Mesendoderm (in vitro differentiated cells): ENCODE data around the gene IGF1R.
A peak's percentile ranks its signal among the peaks of the same experiment; 100 is the strongest.

Experiments
- DNase-seq: peaks from one replicate; pipeline ENCODE4 v3.0.0; 2013
- H2AK5ac ChIP-seq: 2 replicates; pipeline ENCODE4 v1.6.1; 2013; ENCODE audit warnings: low read length, inconsistent platforms
- H2BK120ac ChIP-seq: 2 replicates; pipeline ENCODE4 v1.6.1; 2013; ENCODE audit warnings: low read depth, mild to moderate bottlenecking, low read length, moderate library complexity, mixed read lengths
- H2BK15ac ChIP-seq: replicated peaks from 2 replicates; pipeline ENCODE4 v1.6.1; 2013; ENCODE audit warnings: low read depth, mild to moderate bottlenecking, moderate library complexity
- H2BK5ac ChIP-seq: 2 replicates; pipeline ENCODE4 v1.6.1; 2013; ENCODE audit warnings: low read length, inconsistent platforms
- H3K18ac ChIP-seq: 2 replicates; pipeline ENCODE4 v1.6.1; 2013; ENCODE audit warnings: mild to moderate bottlenecking, low read length, mixed read lengths
- H3K23ac ChIP-seq: one replicate; pipeline ENCODE4 v1.6.1; 2013; ENCODE audit warnings: low read length
- H3K27ac ChIP-seq: 2 replicates; pipeline ENCODE4 v1.5.1; 2013; ENCODE audit warnings: low read depth, mild to moderate bottlenecking, inconsistent platforms, low read length, moderate library complexity
- H3K27me3 ChIP-seq: 2 replicates; pipeline ENCODE4 v1.6.1; 2013; ENCODE audit warnings: low read length, control low read depth, mild to moderate bottlenecking, inconsistent platforms; ENCODE audit not compliant: insufficient read depth, poor library complexity
- H3K36me3 ChIP-seq: 2 replicates; pipeline ENCODE4 v1.6.1; 2013; ENCODE audit warnings: low read length, inconsistent platforms; ENCODE audit not compliant: control insufficient read depth, insufficient read depth
- H3K4ac ChIP-seq: one replicate; pipeline ENCODE4 v1.6.1; 2013; ENCODE audit warnings: low read depth, mild to moderate bottlenecking, low read length, moderate library complexity
- H3K4me1 ChIP-seq: 2 replicates; pipeline ENCODE4 v1.6.1; 2013; ENCODE audit warnings: low read depth, low read length, inconsistent platforms; ENCODE audit not compliant: control insufficient read depth
- H3K4me2 ChIP-seq: 2 replicates; pipeline ENCODE4 v1.6.1; 2013; ENCODE audit warnings: low read length
- H3K4me3 ChIP-seq: 2 replicates; pipeline ENCODE4 v1.5.1; 2013; ENCODE audit warnings: mild to moderate bottlenecking, low read length
- H3K56ac ChIP-seq: one replicate; pipeline ENCODE4 v1.6.1; 2013; ENCODE audit warnings: low read length
- H3K79me1 ChIP-seq: 2 replicates; pipeline ENCODE4 v1.6.1; 2013; ENCODE audit warnings: low read length, inconsistent platforms
- H3K79me2 ChIP-seq: 2 replicates; pipeline ENCODE4 v1.6.1; 2013; ENCODE audit warnings: mild to moderate bottlenecking, low read length; ENCODE audit not compliant: control insufficient read depth, insufficient read depth
- H3K9ac ChIP-seq: 2 replicates; pipeline ENCODE4 v1.6.1; 2013; ENCODE audit warnings: low read length, inconsistent platforms
- H4K5ac ChIP-seq: one replicate; pipeline ENCODE4 v1.6.1; 2013; ENCODE audit warnings: low read length
- H4K8ac ChIP-seq: one replicate; pipeline ENCODE4 v1.6.1; 2013; ENCODE audit warnings: low read depth, mild to moderate bottlenecking, control low read depth, low read length, moderate library complexity
- WGBS: extraction: QIAGEN DNeasy Blood & Tissue Kit; methylation state at CpG from one replicate; pipeline ENCODE4 v1.1.7; 2013; ENCODE audit warnings: low lambda C conversion rate, missing lambda C conversion rate; ENCODE audit not compliant: insufficient coverage; ENCODE audit errors: extremely low coverage; 5-methylcytosine and 5-hydroxymethylcytosine counted together

The IGF1R gene

DNA sequence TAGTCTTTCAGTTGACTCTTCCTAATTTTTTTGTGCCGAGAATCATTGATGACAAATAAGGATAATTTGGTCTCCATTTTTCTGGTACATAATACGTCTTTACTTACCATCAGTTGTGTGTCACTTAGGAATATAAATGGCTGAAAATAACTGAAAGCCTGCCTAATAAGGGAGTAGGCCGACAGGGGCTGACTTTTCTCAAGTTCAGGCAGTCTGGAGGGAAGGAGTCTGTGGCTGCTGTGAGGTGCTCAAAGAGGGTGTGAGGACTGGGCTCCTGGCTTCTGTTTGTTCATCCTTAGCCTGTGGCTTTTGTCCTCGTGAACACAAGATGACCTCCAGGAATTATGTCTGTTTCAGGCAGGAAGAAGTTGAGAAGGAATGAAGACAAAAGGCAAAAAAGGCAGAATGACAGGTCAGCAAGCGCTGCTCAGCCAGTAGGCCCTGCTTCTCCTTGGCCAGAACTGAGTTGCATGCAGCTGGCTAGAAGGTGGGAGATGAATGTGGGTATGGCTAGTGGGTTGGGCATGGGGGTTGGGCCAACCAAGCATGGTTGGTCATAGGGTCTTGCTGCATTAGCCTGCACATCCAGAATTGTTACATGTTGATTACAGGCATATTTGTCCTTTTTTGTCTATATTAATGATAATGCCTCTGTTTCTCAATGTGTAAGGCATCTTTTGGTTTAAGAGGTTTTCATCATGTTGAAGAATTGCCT, 29.2 kb downstream of the IGF1R start:
- Histone ChIP-seq H3K4me2 (no peak overlapping the region), H3K27me3 (no peaks in the 10 kb centered on the region), H3K4me1 (peaks cover 6% of the 10 kb centered on the region), H2BK120ac (no peak overlapping the region), H4K5ac (no peak overlapping the region), H3K4ac (no peak overlapping the region), H3K79me2 (peaks cover 82% of the 10 kb centered on the region), H3K18ac (no peak overlapping the region), H2AK5ac (no peak overlapping the region), H3K79me1 (peaks cover 28% of the 10 kb centered on the region), H3K23ac (no peak overlapping the region), H3K4me3 (no peak overlapping the region), H3K9ac (no peak overlapping the region), H2BK15ac (no peak overlapping the region), H3K56ac (no peak overlapping the region), H2BK5ac (no peak overlapping the region), H3K27ac (no peak overlapping the region), H3K36me3 (no peaks in the 10 kb centered on the region), H4K8ac (no peak overlapping the region)
- whole genome bisulfite sequencing = no CpG with 5 or more reads among the region's 5 CpGs
- DNase-seq = no peak

DNA sequence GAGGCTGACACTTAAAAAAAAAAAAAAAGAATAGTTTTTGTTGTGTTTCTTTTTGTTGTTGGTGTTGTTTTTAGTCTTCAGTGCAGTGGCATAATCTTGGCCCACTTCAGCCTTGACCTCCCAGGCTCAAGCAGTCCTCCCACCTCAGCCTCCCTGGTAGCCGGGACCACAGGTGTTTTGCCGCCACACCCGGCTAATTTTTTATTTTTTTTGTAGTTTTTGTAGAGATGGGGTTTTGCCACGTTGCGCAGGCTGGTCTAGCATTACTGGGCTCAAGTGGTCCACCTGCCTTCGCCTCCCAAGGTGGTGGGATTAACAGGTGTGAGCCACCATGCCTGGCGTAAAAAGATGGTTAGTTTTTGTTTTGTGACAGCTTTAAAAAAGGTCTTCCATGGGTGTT, 30.1 kb downstream of the IGF1R start:
- H3K4ac ChIP-seq = no peak overlapping the region
- no peak overlapping the region for H4K8ac ChIP-seq
- no peak overlapping the region for H3K23ac ChIP-seq
- no peak overlapping the region for H3K9ac ChIP-seq
- H3K56ac ChIP-seq = no peak overlapping the region
- WGBS = no CpG with 5 or more reads among the region's 7 CpGs
- no peak overlapping the region for H3K4me2 ChIP-seq
- H4K5ac ChIP-seq = no peak overlapping the region
- H2BK5ac ChIP-seq = no peak overlapping the region
- no peak overlapping the region for H3K27ac ChIP-seq
- H2BK15ac ChIP-seq = no peak overlapping the region
- H3K79me1 ChIP-seq = peaks cover 26% of the 10 kb centered on the region
- peaks cover 7% of the 10 kb centered on the region for H3K4me1 ChIP-seq
- peaks cover 81% of the 10 kb centered on the region for H3K79me2 ChIP-seq
- no peak overlapping the region for H2BK120ac ChIP-seq
- DNase-seq = no peak
- H3K4me3 ChIP-seq = no peak overlapping the region
- H3K18ac ChIP-seq = no peak overlapping the region
- H2AK5ac ChIP-seq = no peak overlapping the region
- no peaks in the 10 kb centered on the region for H3K27me3 ChIP-seq
- H3K36me3 ChIP-seq = no peaks in the 10 kb centered on the region

DNA sequence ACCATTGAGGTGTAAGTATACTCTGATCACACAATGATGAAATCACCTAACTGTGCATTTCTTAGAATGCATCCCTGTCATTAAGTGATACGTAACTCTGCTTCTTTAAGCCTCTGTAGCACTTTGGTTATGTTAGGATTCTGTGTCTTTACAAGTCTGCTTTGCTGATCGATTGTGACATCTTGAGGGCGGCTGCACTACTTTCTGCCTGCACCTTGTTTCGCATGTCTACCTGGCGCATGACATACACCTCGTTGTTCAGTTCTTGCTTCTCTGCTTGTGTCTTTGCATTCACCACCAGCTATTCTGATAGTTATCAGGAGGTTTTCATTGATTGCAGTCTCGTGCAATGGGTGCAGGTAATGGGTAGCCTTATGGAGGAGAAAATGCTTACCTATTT, 32.7 kb downstream of the IGF1R start:
- no peaks in the 10 kb centered on the region for H3K27me3 ChIP-seq
- H3K4me2 ChIP-seq = no peak overlapping the region
- no peak overlapping the region for H3K9ac ChIP-seq
- H3K18ac ChIP-seq = no peak overlapping the region
- no peak overlapping the region for H2BK120ac ChIP-seq
- H4K8ac ChIP-seq = no peak overlapping the region
- no peak overlapping the region for H3K4me3 ChIP-seq
- no peak overlapping the region for H4K5ac ChIP-seq
- peaks cover 10% of the 10 kb centered on the region for H3K4me1 ChIP-seq
- no CpG with 5 or more reads among the region's 7 CpGs for WGBS
- no peaks in the 10 kb centered on the region for H3K36me3 ChIP-seq
- DNase-seq = no peak
- H3K56ac ChIP-seq = no peak overlapping the region
- no peak overlapping the region for H2BK15ac ChIP-seq
- H3K79me1 ChIP-seq = peaks cover 32% of the 10 kb centered on the region
- no peak overlapping the region for H2BK5ac ChIP-seq
- H3K27ac ChIP-seq = no peak overlapping the region
- H3K79me2 ChIP-seq = peaks cover 86% of the 10 kb centered on the region
- H2AK5ac ChIP-seq = no peak overlapping the region
- H3K23ac ChIP-seq = no peak overlapping the region
- no peak overlapping the region for H3K4ac ChIP-seq

DNA sequence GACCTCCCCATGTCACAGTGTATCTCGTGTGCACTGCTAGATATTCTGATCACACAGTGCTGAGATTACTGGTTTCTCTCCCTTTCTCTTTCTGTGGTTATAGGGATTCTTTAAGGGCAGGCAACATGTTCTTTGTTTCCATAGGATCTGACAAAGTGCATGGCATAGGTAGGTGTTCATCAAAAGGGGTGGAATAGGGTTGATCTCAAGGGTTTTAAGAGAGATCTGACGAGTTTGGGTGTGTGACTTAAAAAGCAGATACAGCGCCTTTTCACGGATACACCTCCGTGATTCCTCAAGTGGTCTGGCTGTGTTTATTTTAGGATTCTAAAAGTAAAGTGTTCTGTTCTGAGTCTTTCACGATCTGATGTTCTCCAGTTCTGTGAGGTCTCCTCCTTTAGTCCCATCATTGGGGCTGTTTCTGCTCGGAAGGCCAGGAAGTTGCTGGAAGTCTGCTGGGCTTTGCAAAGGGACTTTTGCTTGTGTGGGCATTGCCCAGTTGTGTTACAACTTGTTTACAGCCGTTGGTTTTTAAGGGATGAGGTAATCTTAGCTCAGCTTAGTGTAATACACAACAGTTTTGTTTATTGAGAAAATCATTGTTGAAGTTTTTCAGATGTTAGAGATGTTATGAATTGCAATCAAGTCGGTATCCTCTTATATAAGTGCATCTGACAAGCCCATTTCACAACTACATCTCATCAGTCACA, 34.8 kb downstream of the IGF1R start:
- H3K27ac ChIP-seq = no peak overlapping the region
- H2BK15ac ChIP-seq = no peak overlapping the region
- H3K79me1 ChIP-seq = peaks cover 37% of the 10 kb centered on the region
- no peak overlapping the region for H3K4ac ChIP-seq
- H3K9ac ChIP-seq = no peak overlapping the region
- H3K56ac ChIP-seq = no peak overlapping the region
- no peak overlapping the region for H3K23ac ChIP-seq
- DNase-seq = no peak
- no peak overlapping the region for H2AK5ac ChIP-seq
- no peak overlapping the region for H4K8ac ChIP-seq
- H3K4me1 ChIP-seq = peaks cover 16% of the 10 kb centered on the region
- no peak overlapping the region for H4K5ac ChIP-seq
- WGBS = no CpG with 5 or more reads among the region's 9 CpGs
- H3K27me3 ChIP-seq = no peaks in the 10 kb centered on the region
- H2BK120ac ChIP-seq = no peak overlapping the region
- peak overlapping the region; percentile 43 for H3K18ac ChIP-seq
- H3K79me2 ChIP-seq = peaks cover 92% of the 10 kb centered on the region
- H3K36me3 ChIP-seq = no peaks in the 10 kb centered on the region
- no peak overlapping the region for H2BK5ac ChIP-seq
- H3K4me3 ChIP-seq = no peak overlapping the region
- no peak overlapping the region for H3K4me2 ChIP-seq

DNA sequence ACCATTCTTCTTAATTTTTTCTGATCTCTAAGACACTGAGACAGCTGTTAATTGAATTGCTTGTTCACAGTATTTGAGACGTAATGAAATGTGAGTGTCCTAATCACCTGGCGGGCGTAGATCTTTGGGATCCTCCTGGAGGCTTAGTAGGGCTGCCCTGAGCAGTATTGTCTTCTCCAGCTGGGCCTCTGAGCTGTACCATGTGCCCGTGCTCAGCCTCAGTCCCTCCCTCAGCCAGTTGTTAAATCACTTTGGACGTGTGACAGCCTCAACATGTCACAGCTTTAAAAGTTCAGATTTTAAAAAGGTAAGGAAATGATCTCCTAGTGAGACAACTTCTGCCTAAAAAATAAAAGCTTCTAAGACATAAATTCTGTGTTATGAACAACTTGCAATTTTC, 35.5 kb downstream of the IGF1R start:
- H3K4me3 ChIP-seq = no peak overlapping the region
- no peak overlapping the region for H4K5ac ChIP-seq
- no peak overlapping the region for H3K18ac ChIP-seq
- WGBS = no CpG with 5 or more reads among the region's 5 CpGs
- no peak overlapping the region for H3K4me2 ChIP-seq
- H2BK5ac ChIP-seq = no peak overlapping the region
- no peak overlapping the region for H3K56ac ChIP-seq
- H3K27ac ChIP-seq = no peak overlapping the region
- no peak overlapping the region for H2BK120ac ChIP-seq
- peaks cover 18% of the 10 kb centered on the region for H3K4me1 ChIP-seq
- H2AK5ac ChIP-seq = no peak overlapping the region
- no peak overlapping the region for H3K4ac ChIP-seq
- no peak overlapping the region for H2BK15ac ChIP-seq
- DNase-seq = no peak
- H3K79me1 ChIP-seq = peaks cover 41% of the 10 kb centered on the region
- no peaks in the 10 kb centered on the region for H3K36me3 ChIP-seq
- H3K9ac ChIP-seq = no peak overlapping the region
- no peaks in the 10 kb centered on the region for H3K27me3 ChIP-seq
- H3K23ac ChIP-seq = no peak overlapping the region
- peaks cover 93% of the 10 kb centered on the region for H3K79me2 ChIP-seq
- no peak overlapping the region for H4K8ac ChIP-seq
